GM12874 (cell line): ENCODE measurements around the gene CPAMD8.

Experiments used
- CTCF ChIP-seq: IDR thresholded peaks from 2 replicates; pipeline ENCODE4 v1.5.1; 2011; ENCODE audit warnings: low read depth, mild to moderate bottlenecking, control low read depth, low read length, moderate library complexity; ENCODE audit not compliant: insufficient read depth

CPAMD8 gene

GRCh38 chr19:17011485-17011884, 15.1 kb downstream of the CPAMD8 start:
- TF ChIP-seq CTCF, result no peak

GRCh38 chr19:17006579-17006978, 20.0 kb downstream of the CPAMD8 start:
- no peak for TF ChIP-seq CTCF

- TF ChIP-seq CTCF, result no peak
These were observed 21.6 kb downstream of the CPAMD8 start for GRCh38 chr19:17005000-17005399.

GRCh38 chr19:17004386-17004785, 22.2 kb downstream of the CPAMD8 start:
- TF ChIP-seq CTCF, result no peak

GRCh38 chr19:17002455-17002854, 24.2 kb downstream of the CPAMD8 start:
- TF ChIP-seq CTCF, result no peak

GRCh38 chr19:17001603-17002183, 24.9 kb downstream of the CPAMD8 start:
- TF ChIP-seq CTCF, result no peak

GRCh38 chr19:16998635-16999194, 27.9 kb downstream of the CPAMD8 start:
- TF ChIP-seq CTCF, result no peak
